HG03378 (cell line): ENCODE results near the gene AMZ1.
"Not testable (repeated sequence)": the region's sequence is repeated elsewhere in the genome, so short reads cannot be mapped to it uniquely, and the experiment has no call there.

Source experiments
- ATAC-seq: cut with Tn5 transposase; IDR thresholded peaks from one replicate; pipeline ENCODE4 v1.9.1; 2021; ENCODE audit warnings: mild to moderate bottlenecking, moderate library complexity; ENCODE audit not compliant: unreplicated experiment

AMZ1 gene

DNA sequence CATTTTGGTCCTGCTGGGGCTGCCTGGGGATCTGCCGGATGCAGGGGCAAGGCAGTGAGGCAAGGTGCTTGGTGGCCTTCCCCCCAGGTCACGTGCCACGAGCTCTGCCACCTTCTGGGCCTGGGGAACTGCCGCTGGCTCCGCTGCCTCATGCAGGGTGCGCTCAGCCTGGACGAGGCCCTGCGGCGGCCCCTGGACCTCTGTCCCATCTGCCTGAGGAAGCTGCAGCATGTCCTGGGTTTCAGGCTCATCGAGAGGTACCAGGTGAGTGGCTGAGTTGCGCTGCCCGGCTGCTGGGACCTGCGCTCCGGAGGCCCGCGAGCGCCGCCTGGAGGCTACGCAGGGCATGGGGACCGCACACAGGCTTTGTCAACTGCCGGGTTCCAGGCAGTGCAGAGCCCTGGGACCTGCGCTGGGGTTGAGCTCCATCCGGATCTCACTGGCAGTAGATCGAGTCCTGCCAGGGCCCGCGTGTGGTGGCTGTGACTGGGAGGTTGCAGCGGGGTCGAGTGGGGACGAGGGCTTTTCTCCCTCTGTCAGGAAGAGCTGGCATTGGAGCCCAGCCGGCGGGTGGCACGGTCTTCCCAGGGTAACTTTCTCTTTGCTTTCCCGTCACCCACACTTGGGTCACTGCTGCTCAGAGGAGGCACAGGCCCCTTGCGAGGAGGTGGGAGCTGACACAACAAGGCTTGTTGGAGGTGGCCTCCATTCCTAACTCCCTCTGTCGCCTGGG is 21.7 kb downstream of the AMZ1 start:
- peak; percentile 73 for ATAC-seq

GRCh38 chr7:2710286-2710655 is 22.3 kb downstream of the AMZ1 start:
- ATAC-seq: no peak

DNA sequence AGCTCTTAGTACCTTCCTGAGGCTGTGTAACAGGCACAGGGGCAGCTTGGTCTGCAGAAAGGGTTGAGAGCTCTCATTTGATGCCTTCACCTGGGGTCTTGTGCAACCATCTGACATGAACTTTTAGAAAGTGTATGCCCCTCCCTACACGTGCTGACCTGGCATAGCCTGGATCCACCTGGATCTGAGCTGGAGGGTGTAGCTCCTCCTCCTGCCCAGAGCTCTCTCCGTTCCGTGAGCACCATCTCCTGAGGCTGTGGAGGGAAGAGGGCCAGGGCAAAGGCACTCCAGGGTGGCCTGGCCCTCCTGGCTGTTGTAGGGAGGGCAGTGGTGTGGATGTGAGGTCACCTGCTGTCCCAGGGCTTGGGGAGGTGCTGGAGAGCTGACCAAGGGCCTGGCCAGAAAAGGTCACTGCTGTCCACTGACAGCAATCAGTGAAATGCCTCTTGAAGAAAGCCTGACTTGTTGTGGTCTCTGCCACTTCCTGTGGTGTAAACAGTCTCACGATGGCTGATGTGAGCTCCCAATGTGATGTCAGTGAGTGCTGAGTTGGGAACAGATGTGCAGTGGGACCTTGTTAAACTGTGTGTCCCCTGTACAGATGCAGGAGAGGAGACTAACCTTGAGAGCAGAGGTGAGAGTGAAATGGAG is 23.0 kb downstream of the AMZ1 start:
- ATAC-seq: peak; percentile 41

- no peak for ATAC-seq
These were observed 24.1 kb downstream of the AMZ1 start for GRCh38 chr7:2711895-2712675.

DNA sequence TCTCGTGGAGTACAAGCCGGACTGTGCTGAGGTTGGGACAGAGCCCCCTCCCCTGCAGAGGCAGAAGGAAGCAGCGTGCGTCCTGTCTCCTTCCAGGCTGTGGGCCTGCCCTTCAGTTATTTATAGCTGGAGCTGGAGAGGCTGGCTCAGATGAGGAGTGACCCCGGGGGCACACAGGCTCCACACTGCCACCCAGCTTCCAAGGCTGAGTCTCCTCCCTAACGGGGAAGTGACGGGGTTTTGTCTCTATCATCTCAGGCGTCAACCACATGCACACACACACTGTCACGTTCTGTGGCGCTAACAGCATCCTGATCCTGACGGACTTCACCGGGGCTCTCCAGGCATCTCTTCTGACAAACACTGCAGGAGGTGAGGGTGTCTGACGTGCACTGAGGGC is 25.4 kb downstream of the AMZ1 start:
- ATAC-seq: no peak

DNA sequence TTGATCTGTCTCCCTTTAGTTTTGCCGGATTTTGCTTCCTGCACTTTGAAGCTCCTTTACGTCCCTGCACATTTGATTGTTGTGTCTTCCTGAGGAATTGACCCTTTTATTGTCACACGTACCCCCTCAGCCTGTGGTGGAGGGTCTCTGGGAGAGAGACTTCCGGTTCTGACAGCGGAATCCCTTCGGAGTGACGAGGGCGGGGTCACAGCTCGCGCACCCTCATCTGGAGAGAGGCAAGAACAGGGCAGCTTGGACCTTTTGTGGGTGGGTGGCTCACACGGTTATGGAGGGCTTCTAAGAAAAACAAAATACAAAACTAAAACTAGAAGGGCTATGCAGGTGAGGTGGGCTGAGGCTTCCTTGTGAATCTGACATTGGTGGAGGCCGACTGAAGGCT is 26.0 kb downstream of the AMZ1 start:
- no peak for ATAC-seq

- ATAC-seq: no peak
These were observed 26.6 kb downstream of the AMZ1 start for GRCh38 chr7:2714636-2715035.

- ATAC-seq: no peak
These were observed 27.6 kb downstream of the AMZ1 start for GRCh38 chr7:2715341-2716231.

DNA sequence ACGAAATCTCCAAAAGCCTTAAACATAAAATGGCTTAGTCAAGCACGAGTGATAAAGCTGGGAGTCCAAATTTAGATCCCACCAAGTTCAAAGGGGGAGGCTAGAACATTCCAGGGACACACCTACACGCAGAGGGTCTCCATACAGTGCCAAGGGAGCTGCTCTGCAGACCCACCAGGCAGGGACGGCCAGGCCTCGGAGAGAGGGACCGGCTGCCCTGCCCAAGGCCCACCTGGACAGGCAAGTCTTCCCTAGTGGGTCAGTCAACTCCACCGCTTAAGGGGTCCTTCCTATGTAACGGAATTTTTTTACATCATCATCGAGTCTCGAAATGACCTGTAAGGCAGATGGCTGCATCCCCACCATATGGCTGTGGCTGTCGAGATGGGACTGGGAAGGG is 28.5 kb downstream of the AMZ1 start:
- ATAC-seq: no peak

DNA sequence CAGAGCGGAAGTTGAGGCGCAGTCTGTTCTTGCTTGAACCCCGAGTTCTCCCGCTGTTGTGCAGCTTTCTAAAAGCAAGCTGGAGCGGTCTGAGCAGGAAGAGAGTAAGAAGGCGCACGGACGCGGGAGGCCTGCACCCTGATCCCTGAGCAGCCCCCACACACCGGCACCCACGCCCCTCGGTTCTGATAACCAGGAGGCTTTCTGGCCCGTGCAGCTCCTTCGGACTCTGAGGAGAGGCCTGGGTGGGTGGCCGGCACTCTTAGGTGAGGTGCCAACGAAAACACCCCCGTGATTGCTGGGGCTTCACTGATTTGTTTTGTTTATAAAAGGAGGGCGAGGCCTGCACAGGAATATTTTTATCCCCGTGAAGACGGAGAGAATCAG is 28.9 kb downstream of the AMZ1 start:
- ATAC-seq: no peak

DNA sequence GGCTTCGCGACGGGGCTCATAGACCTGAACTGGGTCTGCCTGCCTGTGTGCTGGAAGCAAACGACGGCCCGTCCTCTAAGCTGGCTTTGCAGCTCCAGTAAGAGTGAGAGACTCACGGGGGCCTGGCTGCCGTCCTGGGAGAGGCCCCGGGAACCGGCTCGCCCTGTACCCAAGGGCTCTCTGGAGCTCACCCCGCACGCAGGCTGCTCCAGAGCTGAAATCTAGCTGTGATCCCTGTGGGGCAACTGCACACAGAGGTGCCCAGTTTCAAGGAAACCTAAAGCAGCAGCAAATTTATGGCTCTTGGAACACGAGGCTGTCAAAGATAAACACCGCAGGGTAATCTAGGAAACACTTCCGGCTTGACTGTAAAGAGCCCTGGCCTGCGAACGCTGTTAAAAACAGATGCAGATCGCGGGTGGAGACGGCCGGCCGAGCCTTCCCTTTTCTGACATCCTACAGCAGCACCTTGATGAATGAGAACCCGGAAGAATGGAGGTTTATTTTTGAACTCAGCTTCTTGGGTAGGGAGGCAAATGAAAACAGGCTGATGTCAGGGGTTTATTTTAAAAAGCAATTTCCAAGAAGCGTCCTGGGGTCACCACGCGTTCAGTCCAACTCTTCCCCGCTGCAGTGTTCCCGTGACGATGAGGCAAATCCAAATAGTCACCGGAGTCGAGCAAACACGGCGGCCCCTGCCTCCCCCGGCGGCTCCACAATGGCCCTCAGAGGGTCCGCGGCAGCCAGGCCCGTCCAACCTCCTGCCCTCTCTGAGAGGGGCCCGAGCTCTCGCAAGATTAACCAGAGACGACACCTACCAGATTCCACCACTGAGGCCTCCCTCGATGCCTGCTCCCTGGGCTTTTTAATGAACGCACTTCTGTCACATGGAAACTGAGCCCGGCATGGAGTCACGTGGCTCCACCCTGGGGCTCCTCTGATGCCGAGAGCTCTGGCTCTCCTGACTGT is 29.6 kb downstream of the AMZ1 start:
- ATAC-seq: no peak

GRCh38 chr7:2718296-2718965 is 30.4 kb downstream of the AMZ1 start:
- ATAC-seq: no peak

DNA sequence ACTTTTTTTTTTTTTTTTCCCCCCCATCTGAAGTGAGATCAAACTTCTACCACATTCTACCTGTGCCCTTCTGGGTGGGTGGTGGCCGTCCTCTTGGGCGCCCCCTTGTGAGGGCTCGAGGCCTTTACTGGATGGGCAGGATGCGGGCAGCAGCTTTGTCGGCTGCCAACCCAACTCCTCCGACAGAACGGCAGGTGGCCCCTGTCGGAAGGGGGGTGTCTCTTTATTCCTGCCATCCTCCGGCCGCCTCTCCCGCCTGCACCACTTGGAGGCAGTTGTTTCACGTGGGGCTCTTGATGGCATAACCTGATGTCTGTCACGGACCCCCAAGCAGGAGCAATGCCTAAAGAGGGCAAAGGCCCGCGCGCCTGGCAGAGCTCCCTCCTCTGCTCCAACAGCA is 31.0 kb downstream of the AMZ1 start:
- ATAC-seq: no peak

DNA sequence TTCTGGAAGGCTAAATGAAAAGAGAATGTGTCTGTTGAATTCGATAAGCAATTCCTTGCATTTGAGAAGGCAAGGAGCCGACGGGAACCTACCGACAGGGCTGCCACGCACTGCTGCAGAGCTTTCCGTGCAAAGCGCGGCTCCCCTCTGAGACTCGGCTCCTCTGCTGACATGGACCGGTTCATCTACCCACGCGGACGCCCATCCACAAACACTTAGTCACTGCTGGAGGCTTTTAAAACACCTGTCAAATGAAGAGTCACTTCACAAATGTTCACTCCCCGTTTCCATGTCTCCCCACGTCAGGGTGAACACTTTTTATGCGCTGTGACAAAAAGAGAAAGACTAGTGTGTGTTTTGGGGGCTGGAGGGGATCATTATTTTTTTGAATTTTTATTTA is 32.0 kb downstream of the AMZ1 start:
- no peak for ATAC-seq

DNA sequence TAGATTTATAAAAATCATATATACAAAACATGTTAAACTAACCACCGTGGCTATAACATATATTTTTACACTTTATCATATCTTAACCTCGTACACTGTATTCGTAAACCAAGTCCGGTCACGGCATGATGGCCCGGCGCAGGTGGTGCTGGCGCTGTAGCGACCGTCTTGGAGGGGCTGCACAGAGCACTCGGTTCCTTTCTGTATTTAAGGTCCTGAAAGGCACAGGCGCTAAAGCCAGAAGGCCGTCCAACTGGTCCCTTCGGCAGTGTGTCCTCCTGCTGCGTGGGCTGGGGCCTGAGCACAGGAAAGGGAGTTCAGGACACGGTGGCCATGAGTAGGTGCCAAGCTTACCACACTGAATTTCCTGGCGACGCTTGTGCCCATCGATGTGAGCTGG is 33.8 kb downstream of the AMZ1 start:
- ATAC-seq: no peak

DNA sequence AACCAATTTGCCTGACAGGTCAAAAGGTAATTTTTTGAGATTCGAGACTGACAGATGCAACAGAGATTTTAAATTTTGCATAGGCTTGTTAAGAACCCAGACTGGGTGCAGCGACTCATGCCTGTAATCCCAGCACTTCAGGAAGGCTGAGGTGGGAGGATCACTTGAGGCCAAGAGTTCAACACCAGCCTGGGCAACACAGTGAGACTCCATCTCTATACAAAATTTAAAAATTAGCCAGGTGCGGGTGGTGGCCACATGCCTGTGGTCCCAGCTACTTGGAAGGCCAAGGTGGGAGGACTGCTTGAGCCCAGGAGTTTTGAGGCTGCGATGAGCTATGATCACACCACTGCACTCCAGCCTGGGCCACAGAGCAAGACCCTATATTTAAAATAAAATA is 34.6 kb downstream of the AMZ1 start:
- no peak for ATAC-seq

DNA sequence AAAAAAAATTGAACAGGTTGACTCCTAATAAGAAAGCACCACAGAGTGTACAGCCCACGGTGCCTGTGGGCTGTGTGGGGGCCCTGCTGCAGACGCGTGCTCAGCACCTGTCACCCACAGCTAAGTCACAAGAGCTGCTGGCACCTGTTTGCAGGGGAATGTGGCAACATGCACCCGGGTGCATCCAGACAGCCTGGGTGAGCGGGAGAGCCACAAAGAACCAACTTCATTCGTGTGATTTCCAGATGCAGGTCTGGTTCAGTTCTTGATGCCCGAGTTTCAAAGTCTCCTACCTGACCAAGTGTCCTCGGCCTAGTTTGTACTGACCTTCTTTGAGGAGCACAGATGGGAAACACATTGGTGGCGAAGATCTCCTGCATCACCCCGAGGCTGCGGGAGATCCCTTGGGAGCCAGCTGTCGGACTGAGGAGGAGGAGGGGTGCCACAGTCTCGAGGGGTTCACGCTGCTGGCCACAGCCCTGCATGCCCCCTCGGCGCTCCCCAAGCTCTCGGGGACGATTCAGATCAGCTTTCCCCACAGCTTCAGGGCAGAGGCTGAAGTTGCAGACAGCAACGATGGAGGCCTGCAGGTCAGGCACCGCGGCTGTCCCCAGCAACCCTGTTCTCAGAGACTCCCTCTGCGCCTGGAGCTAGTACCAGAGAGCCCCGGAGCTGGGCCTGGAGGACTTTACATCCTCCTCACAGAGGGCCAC is 35.3 kb downstream of the AMZ1 start:
- no peak for ATAC-seq

DNA sequence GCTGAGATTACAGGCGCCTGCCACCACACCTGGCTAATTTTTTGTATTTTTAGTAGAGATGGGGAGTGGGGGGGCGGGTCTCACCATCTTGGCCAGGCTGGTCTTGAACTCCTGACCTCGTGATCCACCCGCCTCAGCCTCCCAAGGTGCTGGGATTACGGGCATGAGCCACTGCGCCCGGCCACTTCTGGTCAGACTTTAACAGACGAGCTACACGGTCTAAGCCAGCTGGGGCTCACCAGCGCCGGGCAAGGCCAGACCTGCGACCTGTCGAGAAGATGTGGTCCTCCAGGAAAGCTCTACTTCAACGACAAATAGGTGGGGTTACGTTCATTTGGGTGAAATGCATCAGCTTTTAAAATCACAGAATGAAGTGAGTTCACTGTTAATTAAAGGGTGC is 36.0 kb downstream of the AMZ1 start:
- ATAC-seq: not testable (repeated sequence)
